Jurkat, Clone E6-1 (cell line): ENCODE data around the gene CEP131.

ENCODE experiments used
- DNase-seq: peaks from one replicate; pipeline ENCODE4 v3.0.0-alpha.2; 2011; ENCODE audit warnings: low read depth, low spot score
- H3K4me3 ChIP-seq: 2 replicates; pipeline ENCODE4 v1.5.1; 2011; ENCODE audit warnings: mild to moderate bottlenecking, low read length, control low read depth, moderate library complexity

CEP131 gene

GRCh38 chr17:81208651-81209050, 14.1 kb downstream of the CEP131 start:
- DNase-seq = no peak
- no peak overlapping the region for H3K4me3 ChIP-seq

GRCh38 chr17:81207610-81208581, 14.9 kb downstream of the CEP131 start:
- DNase-seq = peak; percentile 37
- no peak overlapping the region for H3K4me3 ChIP-seq

- DNase-seq = no peak
- H3K4me3 ChIP-seq = no peak overlapping the region
Observed at GRCh38 chr17:81206657-81207056, 16.1 kb downstream of the CEP131 start.

- no peak for DNase-seq
- H3K4me3 ChIP-seq = no peak overlapping the region
Observed at GRCh38 chr17:81206166-81206565, 16.6 kb downstream of the CEP131 start.

- DNase-seq = no peak
- H3K4me3 ChIP-seq = no peak overlapping the region
Observed at GRCh38 chr17:81204578-81204977, 18.2 kb downstream of the CEP131 start.

- no peak overlapping the region for H3K4me3 ChIP-seq
Observed at GRCh38 chr17:81203136-81203535, 19.6 kb downstream of the CEP131 start.

GRCh38 chr17:81202318-81202717, 20.4 kb downstream of the CEP131 start:
- H3K4me3 ChIP-seq = no peak overlapping the region
- no peak for DNase-seq

More at GRCh38 chr17:81203136-81203535, 19.6 kb downstream of the CEP131 start:
- DNase-seq = no peak

GRCh38 chr17:81200695-81201580, 21.8 kb downstream of the CEP131 start:
- DNase-seq = peak; percentile 58
- no peak overlapping the region for H3K4me3 ChIP-seq

- no peak for DNase-seq
- no peak overlapping the region for H3K4me3 ChIP-seq
Observed at GRCh38 chr17:81200201-81200600, 22.6 kb downstream of the CEP131 start.

- no peak overlapping the region for H3K4me3 ChIP-seq
- DNase-seq = no peak
Observed at GRCh38 chr17:81199482-81199830, 23.3 kb downstream of the CEP131 start.

GRCh38 chr17:81198826-81199481, 23.8 kb downstream of the CEP131 start:
- no peak overlapping the region for H3K4me3 ChIP-seq
- no peak for DNase-seq

GRCh38 chr17:81197831-81198490, 24.8 kb downstream of the CEP131 start:
- no peak for DNase-seq
- H3K4me3 ChIP-seq = no peak overlapping the region

GRCh38 chr17:81197409-81197795, 25.4 kb downstream of the CEP131 start:
- DNase-seq = no peak
- no peak overlapping the region for H3K4me3 ChIP-seq

GRCh38 chr17:81196505-81197408, 26.0 kb downstream of the CEP131 start:
- DNase-seq = no peak
- no peak overlapping the region for H3K4me3 ChIP-seq

- H3K4me3 ChIP-seq = no peak overlapping the region
- DNase-seq = no peak
Observed at GRCh38 chr17:81195941-81196495, 26.7 kb downstream of the CEP131 start.

GRCh38 chr17:81194941-81195901, 27.5 kb downstream of the CEP131 start:
- DNase-seq = no peak
- H3K4me3 ChIP-seq = no peak overlapping the region
